ENCODE data around the gene NFATC2. TPM values are rescaled to one million over a fixed set of nuclear protein-coding genes. Genes with fewer than 3 reads are reported as not detected.
A peak's percentile ranks its signal among the peaks of the same experiment; 100 is the strongest.

NFATC2 gene
- total and polyA plus RNA-seq, 12 donors: 0.43 to 5.7 (median 3.3) TPM

DNA sequence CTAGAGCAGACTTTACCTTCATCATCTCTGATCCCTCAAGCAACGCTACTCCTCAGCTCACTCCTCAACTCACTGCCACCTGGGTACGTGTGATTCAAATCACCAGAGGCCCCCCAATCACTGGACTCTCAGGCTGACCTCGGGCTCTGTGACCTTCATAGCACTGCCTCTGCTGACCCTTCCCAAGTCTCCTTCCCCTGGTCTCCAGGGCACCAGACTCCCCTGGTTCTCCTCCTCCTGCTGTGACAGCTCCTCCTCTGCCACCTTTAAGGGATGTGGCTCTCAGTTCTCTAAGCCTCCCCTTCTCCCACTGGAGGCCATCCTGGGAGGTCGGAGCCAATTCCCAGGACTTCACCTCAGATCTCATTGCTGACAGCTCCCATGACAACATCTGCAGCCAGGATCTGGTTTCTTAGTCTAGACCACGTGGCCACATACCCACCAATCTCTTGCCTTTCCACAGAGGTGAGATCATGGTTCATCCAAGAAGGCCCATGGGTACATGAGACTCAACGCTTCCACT, 90.4 kb downstream of the NFATC2 start:
- Histone ChIP-seq H3K9me3 (no peaks in the 10 kb centered on the region), H3K27me3 (no peaks in the 10 kb centered on the region), H3K27ac (no peak overlapping the region), H3K4me3 (no peak overlapping the region), H3K36me3 (peaks cover 0 to 25% (median 0%) of the 10 kb centered on the region in 9 donors), H3K4me1 (peaks cover 11 to 56% (median 36%) of the 10 kb centered on the region in 9 donors)
- TF ChIP-seq, protein P1, sequence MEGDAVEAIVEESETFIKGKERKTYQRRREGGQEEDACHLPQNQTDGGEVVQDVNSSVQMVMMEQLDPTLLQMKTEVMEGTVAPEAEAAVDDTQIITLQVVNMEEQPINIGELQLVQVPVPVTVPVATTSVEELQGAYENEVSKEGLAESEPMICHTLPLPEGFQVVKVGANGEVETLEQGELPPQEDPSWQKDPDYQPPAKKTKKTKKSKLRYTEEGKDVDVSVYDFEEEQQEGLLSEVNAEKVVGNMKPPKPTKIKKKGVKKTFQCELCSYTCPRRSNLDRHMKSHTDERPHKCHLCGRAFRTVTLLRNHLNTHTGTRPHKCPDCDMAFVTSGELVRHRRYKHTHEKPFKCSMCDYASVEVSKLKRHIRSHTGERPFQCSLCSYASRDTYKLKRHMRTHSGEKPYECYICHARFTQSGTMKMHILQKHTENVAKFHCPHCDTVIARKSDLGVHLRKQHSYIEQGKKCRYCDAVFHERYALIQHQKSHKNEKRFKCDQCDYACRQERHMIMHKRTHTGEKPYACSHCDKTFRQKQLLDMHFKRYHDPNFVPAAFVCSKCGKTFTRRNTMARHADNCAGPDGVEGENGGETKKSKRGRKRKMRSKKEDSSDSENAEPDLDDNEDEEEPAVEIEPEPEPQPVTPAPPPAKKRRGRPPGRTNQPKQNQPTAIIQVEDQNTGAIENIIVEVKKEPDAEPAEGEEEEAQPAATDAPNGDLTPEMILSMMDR (IDR thresholded peaks at IDR 0.05): no peak
- intact Hi-C loops (cut with DNase I): loop anchor here in 1 of 10 donors (10.0 kb wide), 1 partner anchor 113 kb away; no protein-coding TSS in a partner anchor
- no peak for DNase-seq
- ATAC-seq: no peak
- WGBS, 2 donors: 93 to 95% methylated on average over 6 of the region's 6 CpGs

DNA sequence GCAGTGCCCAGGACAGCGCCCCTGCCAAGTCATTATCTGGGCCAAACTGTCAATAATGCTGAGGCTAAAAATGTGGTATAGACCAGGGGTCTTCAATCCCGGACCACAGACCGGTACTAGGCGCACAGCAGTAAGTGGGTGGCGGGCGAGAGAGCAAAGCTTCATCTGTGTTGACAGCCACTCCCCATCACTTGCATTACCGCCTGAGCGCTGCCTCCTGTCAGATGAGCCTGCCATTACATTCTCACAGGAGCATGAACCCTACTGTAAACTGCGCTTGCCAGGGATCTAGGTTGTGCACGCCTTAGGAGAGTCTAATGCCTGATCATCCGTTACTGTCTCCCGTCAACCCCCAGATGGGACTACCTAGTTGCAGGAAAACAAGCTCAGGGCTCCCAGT, 91.0 kb downstream of the NFATC2 start:
- no peak overlapping the region for H3K27ac ChIP-seq
- ATAC-seq (no peak), DNase-seq (no peak)
- no peak overlapping the region for H3K4me3 ChIP-seq
- TF ChIP-seq, protein P1 (IDR thresholded peaks at IDR 0.05): no peak
- peaks cover 15 to 56% (median 36%) of the 10 kb centered on the region in 9 donors for H3K4me1 ChIP-seq
- intact Hi-C loops (cut with DNase I): loop anchor here in 1 of 10 donors (10.0 kb wide), 1 partner anchor 113 kb away; no protein-coding TSS in a partner anchor
- 93 to 95% methylated on average over 12 of the region's 12 CpGs for WGBS, 2 donors
- peaks cover 0 to 25% (median 0%) of the 10 kb centered on the region in 9 donors for H3K36me3 ChIP-seq
- no peaks in the 10 kb centered on the region for H3K27me3 ChIP-seq
- no peaks in the 10 kb centered on the region for H3K9me3 ChIP-seq

DNA sequence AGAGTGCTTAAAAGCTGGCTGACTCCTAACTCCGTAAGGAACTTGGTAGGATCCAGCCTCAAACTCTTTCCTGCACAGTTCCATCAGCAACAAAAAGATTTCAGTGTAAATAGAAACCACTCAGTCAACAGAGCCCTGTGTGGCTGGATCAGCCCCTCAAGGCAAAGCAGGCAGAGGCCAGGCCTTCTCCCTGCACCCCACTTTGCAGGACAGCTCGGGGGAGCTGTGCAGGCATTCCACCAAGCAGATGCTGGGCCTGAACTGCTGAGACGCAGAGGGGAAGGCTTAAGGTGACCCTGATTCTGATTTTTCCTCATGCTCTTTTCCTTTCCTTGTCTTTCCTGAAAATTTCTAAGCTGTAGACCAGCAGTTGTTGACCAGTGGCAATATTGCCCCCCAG, 91.5 kb downstream of the NFATC2 start:
- no peaks in the 10 kb centered on the region for H3K27me3 ChIP-seq
- H3K4me1 ChIP-seq: peaks cover 13 to 56% (median 35%) of the 10 kb centered on the region in 9 donors
- no peak for ATAC-seq
- H3K36me3 ChIP-seq: peaks cover 0 to 25% (median 0%) of the 10 kb centered on the region in 9 donors
- TF ChIP-seq, protein P1 (IDR thresholded peaks at IDR 0.05): no peak
- H3K27ac ChIP-seq: peak overlapping the region in 4 of 10 donors; percentile 5 to 43 (median 18)
- no peaks in the 10 kb centered on the region for H3K9me3 ChIP-seq
- WGBS, 2 donors: 59 to 73% methylated on average over 3 of the region's 3 CpGs
- intact Hi-C loops (cut with DNase I): loop anchor here in 1 of 10 donors (10.0 kb wide), 1 partner anchor 114 kb away; no protein-coding TSS in a partner anchor
- H3K4me3 ChIP-seq: no peak overlapping the region
- DNase-seq: no peak

DNA sequence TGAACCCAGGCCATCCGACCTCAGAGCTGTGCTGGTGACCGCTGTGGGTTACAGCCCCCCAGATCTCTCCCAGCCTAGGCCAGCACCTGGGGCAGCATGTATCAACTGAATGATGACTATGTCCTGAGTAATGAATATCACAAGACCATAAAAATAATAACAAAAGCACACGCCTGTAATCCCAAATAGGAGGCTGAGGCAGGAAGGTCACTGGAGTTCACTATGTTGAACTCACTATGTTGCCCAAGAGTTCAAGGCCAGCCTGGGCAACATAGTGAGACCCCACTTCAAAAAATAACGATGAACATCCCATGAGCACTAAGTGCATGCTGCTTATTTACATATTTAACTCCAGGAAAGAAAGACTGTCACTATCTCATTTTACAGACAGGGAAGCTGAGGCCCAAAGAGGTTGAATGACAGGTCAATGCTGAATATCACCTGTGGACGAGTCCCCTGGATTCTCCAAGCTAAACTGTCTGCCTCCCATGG, 92.3 kb downstream of the NFATC2 start:
- Histone ChIP-seq H3K4me1 (peaks cover 13 to 60% (median 34%) of the 10 kb centered on the region in 9 donors), H3K27ac (peak overlapping the region in 3 of 10 donors; percentile 5 to 43 (median 16)), H3K9me3 (no peaks in the 10 kb centered on the region), H3K4me3 (no peak overlapping the region), H3K27me3 (no peaks in the 10 kb centered on the region), H3K36me3 (peaks cover 0 to 25% (median 0%) of the 10 kb centered on the region in 9 donors)
- 73 to 74% methylated on average over 5 of the region's 5 CpGs for WGBS, 2 donors
- DNase-seq (no peak), ATAC-seq (no peak)
- TF ChIP-seq, protein P1 (IDR thresholded peaks at IDR 0.05): no peak
- intact Hi-C loops (cut with DNase I): loop anchor here in 1 of 10 donors (10.0 kb wide), 1 partner anchor 115 kb away; no protein-coding TSS in a partner anchor

Measured in heart right ventricle (tissue), 16 donors.